Large intestine (tissue), 3 donors: Measurements from ENCODE around the gene ACER2. TPM values are rescaled to one million over a fixed set of nuclear protein-coding genes. Genes with fewer than 3 reads are reported as not detected.

Experiments used
- DNase-seq, 2 donors: peaks; one replicate each; pipeline versions ENCODE4 v3.0.0 to v3.0.0-alpha.2; 2013
- H3K27ac ChIP-seq: one replicate; pipeline ENCODE4 v1.5.1; 2013; ENCODE audit warnings: low read length
- H3K27me3 ChIP-seq: 2 replicates; pipeline ENCODE4 v1.6.1; 2013; ENCODE audit warnings: low read length; ENCODE audit not compliant: control insufficient read depth, insufficient read depth
- H3K36me3 ChIP-seq: 2 replicates; pipeline ENCODE4 v1.6.1; 2013; ENCODE audit warnings: low read length; ENCODE audit not compliant: control insufficient read depth, insufficient read depth
- H3K4me1 ChIP-seq: one replicate; pipeline ENCODE4 v1.6.1; 2013; ENCODE audit warnings: low read length; ENCODE audit not compliant: control insufficient read depth, insufficient read depth
- H3K4me3 ChIP-seq: one replicate; pipeline ENCODE4 v1.5.1; 2013; ENCODE audit warnings: low read length
- H3K9me3 ChIP-seq: one replicate; pipeline ENCODE4 v1.6.1; 2013; ENCODE audit warnings: mild to moderate bottlenecking, low read depth, low read length, moderate library complexity; ENCODE audit not compliant: control insufficient read depth
- WGBS: methylation state at CpG from one replicate; pipeline ENCODE4 v1.1.5; 2013; ENCODE audit warnings: low lambda C conversion rate; ENCODE audit not compliant: insufficient coverage; 5-methylcytosine and 5-hydroxymethylcytosine counted together
- polyA plus RNA-seq: library from polyadenylated mRNA; unstranded; fragments of 120-200 nt; gene quantifications from one replicate; pipeline ENCODE4 v1.2.1, GENCODE V29; 2013

Gene ACER2
- polyA plus RNA-seq, 1 donor = 3.5 TPM

- no peaks in the 10 kb centered on the region for H3K9me3 ChIP-seq
- H3K4me3 ChIP-seq = no peak overlapping the region
- peaks cover 11% of the 10 kb centered on the region for H3K27me3 ChIP-seq
- WGBS = 80% methylated on average over 1 of the region's 10 CpGs
- no peaks in the 10 kb centered on the region for H3K4me1 ChIP-seq
- no peak overlapping the region for H3K27ac ChIP-seq
- DNase-seq = no peak
- no peaks in the 10 kb centered on the region for H3K36me3 ChIP-seq
These were observed 72.5 kb downstream of the ACER2 start for GRCh38 chr9:19481121-19481870.

GRCh38 chr9:19481971-19482404 is 73.2 kb downstream of the ACER2 start:
- WGBS = 83% methylated on average over 1 of the region's 9 CpGs

GRCh38 chr9:19484699-19485098 is 75.9 kb downstream of the ACER2 start:
- no peaks in the 10 kb centered on the region for H3K36me3 ChIP-seq
- DNase-seq = no peak
- peaks cover 11% of the 10 kb centered on the region for H3K27me3 ChIP-seq
- WGBS = no CpG with 5 or more reads among the region's 1 CpG
- no peaks in the 10 kb centered on the region for H3K4me1 ChIP-seq
- no peak overlapping the region for H3K27ac ChIP-seq
- H3K4me3 ChIP-seq = no peak overlapping the region
- H3K9me3 ChIP-seq = no peaks in the 10 kb centered on the region

More at GRCh38 chr9:19481971-19482404, 73.2 kb downstream of the ACER2 start:
- H3K4me3 ChIP-seq = no peak overlapping the region
- H3K36me3 ChIP-seq = no peaks in the 10 kb centered on the region
- no peaks in the 10 kb centered on the region for H3K4me1 ChIP-seq
- no peak for DNase-seq
- H3K9me3 ChIP-seq = no peaks in the 10 kb centered on the region
- H3K27ac ChIP-seq = no peak overlapping the region
- peaks cover 11% of the 10 kb centered on the region for H3K27me3 ChIP-seq

GRCh38 chr9:19485193-19485592 is 76.4 kb downstream of the ACER2 start:
- no peaks in the 10 kb centered on the region for H3K9me3 ChIP-seq
- no peaks in the 10 kb centered on the region for H3K36me3 ChIP-seq
- DNase-seq = no peak
- peaks cover 10% of the 10 kb centered on the region for H3K27me3 ChIP-seq
- no peak overlapping the region for H3K4me3 ChIP-seq
- WGBS = 83% methylated on average over 1 of the region's 2 CpGs
- H3K27ac ChIP-seq = no peak overlapping the region
- H3K4me1 ChIP-seq = no peaks in the 10 kb centered on the region

GRCh38 chr9:19486803-19487202 is 78.0 kb downstream of the ACER2 start:
- Histone ChIP-seq H3K9me3 (no peaks in the 10 kb centered on the region), H3K27me3 (peaks cover 4% of the 10 kb centered on the region), H3K4me1 (no peaks in the 10 kb centered on the region), H3K27ac (no peak overlapping the region), H3K36me3 (no peaks in the 10 kb centered on the region), H3K4me3 (no peak overlapping the region)
- 100% methylated on average over 2 of the region's 3 CpGs for WGBS
- no peak for DNase-seq

- Histone ChIP-seq H3K9me3 (no peaks in the 10 kb centered on the region), H3K36me3 (no peaks in the 10 kb centered on the region), H3K27ac (no peak overlapping the region), H3K27me3 (peaks cover 5% of the 10 kb centered on the region), H3K4me1 (peaks cover 3% of the 10 kb centered on the region), H3K4me3 (no peak overlapping the region)
- WGBS = no CpG with 5 or more reads among the region's 2 CpGs
- DNase-seq = no peak
These were observed 79.9 kb downstream of the ACER2 start for GRCh38 chr9:19488721-19489120.

GRCh38 chr9:19490269-19490668 is 81.5 kb downstream of the ACER2 start:
- H3K4me1 ChIP-seq = peaks cover 3% of the 10 kb centered on the region
- no peaks in the 10 kb centered on the region for H3K9me3 ChIP-seq
- peaks cover 13% of the 10 kb centered on the region for H3K27me3 ChIP-seq
- DNase-seq = no peak
- H3K4me3 ChIP-seq = no peak overlapping the region
- WGBS = no CpG with 5 or more reads among the region's 8 CpGs
- H3K36me3 ChIP-seq = no peaks in the 10 kb centered on the region
- no peak overlapping the region for H3K27ac ChIP-seq

GRCh38 chr9:19490828-19491227 is 82.0 kb downstream of the ACER2 start:
- DNase-seq = no peak
- Histone ChIP-seq H3K36me3 (no peaks in the 10 kb centered on the region), H3K9me3 (no peaks in the 10 kb centered on the region), H3K27ac (no peak overlapping the region), H3K4me1 (peaks cover 3% of the 10 kb centered on the region), H3K4me3 (no peak overlapping the region), H3K27me3 (peaks cover 13% of the 10 kb centered on the region)

- Histone ChIP-seq H3K9me3 (no peaks in the 10 kb centered on the region), H3K4me3 (no peak overlapping the region), H3K4me1 (peaks cover 3% of the 10 kb centered on the region), H3K36me3 (no peaks in the 10 kb centered on the region), H3K27ac (no peak overlapping the region), H3K27me3 (peaks cover 15% of the 10 kb centered on the region)
- no peak for DNase-seq
- WGBS = 75% methylated on average over 1 of the region's 4 CpGs
These were observed 84.0 kb downstream of the ACER2 start for GRCh38 chr9:19492775-19493173.

- H3K4me3 ChIP-seq = no peak overlapping the region
- no peaks in the 10 kb centered on the region for H3K9me3 ChIP-seq
- no CpG with 5 or more reads among the region's 19 CpGs for WGBS
- H3K36me3 ChIP-seq = no peaks in the 10 kb centered on the region
- DNase-seq = peak; percentile 26 to 27
- H3K4me1 ChIP-seq = peaks cover 3% of the 10 kb centered on the region
- peaks cover 15% of the 10 kb centered on the region for H3K27me3 ChIP-seq
- H3K27ac ChIP-seq = no peak overlapping the region
These were observed 84.5 kb downstream of the ACER2 start for GRCh38 chr9:19493174-19493811.

- peaks cover 15% of the 10 kb centered on the region for H3K27me3 ChIP-seq
- no peak for DNase-seq
- peaks cover 3% of the 10 kb centered on the region for H3K4me1 ChIP-seq
- H3K27ac ChIP-seq = no peak overlapping the region
- no peaks in the 10 kb centered on the region for H3K9me3 ChIP-seq
- no peaks in the 10 kb centered on the region for H3K36me3 ChIP-seq
- no peak overlapping the region for H3K4me3 ChIP-seq
- 33% methylated on average over 1 of the region's 2 CpGs for WGBS
These were observed 85.1 kb downstream of the ACER2 start for GRCh38 chr9:19493876-19494275.
